ENCODE measurements around the gene FAM9C. TPM values are rescaled to one million over a fixed set of nuclear protein-coding genes. Genes with fewer than 3 reads are reported as not detected.
"Not testable (repeated sequence)": the region's sequence is repeated elsewhere in the genome, so short reads cannot be mapped to it uniquely, and the experiment has no call there.

The FAM9C gene
- total and polyA plus RNA-seq, 2 donors (not counting 1 experiment from before 2014, with no cell fraction given) = under 0.01 to 0.01 TPM

GRCh38 chrX:13023567-13023966 lies 20.9 kb downstream of the FAM9C start:
- H3K27ac ChIP-seq (ENCODE audit: insufficient read depth, low read length) = no peak overlapping the region
- H4K20me1 ChIP-seq (ENCODE audit: control insufficient read depth, extremely low read depth, insufficient read depth, low read length) = no peaks in the 10 kb centered on the region
- no peak overlapping the region for H3K4me2 ChIP-seq (ENCODE audit: extremely low read depth, insufficient read depth, low read length)
- no peak for DNase-seq (ENCODE audit: low read depth in 2 of 2)
- H3K4me1 ChIP-seq (ENCODE audit: control insufficient read depth, extremely low read depth, insufficient read depth, low read length) = peaks cover 3% of the 10 kb centered on the region
- no peak overlapping the region for H3K4me3 ChIP-seq (replicated peaks in 1 of 4; ENCODE audit: control extremely low read depth in 1 of 4, insufficient read depth in 1 of 4, low read depth in 3 of 4, low read length in 4 of 4)
- no peaks in the 10 kb centered on the region for H3K9me3 ChIP-seq (ENCODE audit: control insufficient read depth, insufficient read depth, low read depth, low read length)
- no peaks in the 10 kb centered on the region for H3K79me2 ChIP-seq (ENCODE audit: control insufficient read depth, insufficient read depth, low read length)
- H3K27me3 ChIP-seq (ENCODE audit: control insufficient read depth, insufficient read depth, low read length) = no peaks in the 10 kb centered on the region
- H2AFZ ChIP-seq (ENCODE audit: low read length) = no peak overlapping the region
- H3K36me3 ChIP-seq (ENCODE audit: control insufficient read depth, insufficient read depth, low read length) = no peaks in the 10 kb centered on the region
- TF ChIP-seq CTCF (conservative IDR thresholded peaks at IDR 0.05 in 1 of 2, IDR thresholded peaks at IDR 0.05 in 1 of 2; ENCODE audit: low read depth in 1 of 2, low read length in 2 of 2) (no peak), EZH2 (IDR thresholded peaks at IDR 0.05; ENCODE audit: low read length, missing control alignments) (no peak)
- H3K9ac ChIP-seq (ENCODE audit: insufficient read depth, low read length) = no peak overlapping the region

- no peaks in the 10 kb centered on the region for H3K79me2 ChIP-seq (ENCODE audit: control insufficient read depth, insufficient read depth, low read length)
- no peak overlapping the region for H2AFZ ChIP-seq (ENCODE audit: low read length)
- H4K20me1 ChIP-seq (ENCODE audit: control insufficient read depth, extremely low read depth, insufficient read depth, low read length) = no peaks in the 10 kb centered on the region
- no peak overlapping the region for H3K9ac ChIP-seq (ENCODE audit: insufficient read depth, low read length)
- DNase-seq (ENCODE audit: low read depth in 2 of 2) = peak in 1 of 2 donors; percentile 29
- H3K4me1 ChIP-seq (ENCODE audit: control insufficient read depth, extremely low read depth, insufficient read depth, low read length) = peaks cover 2% of the 10 kb centered on the region
- no peak overlapping the region for H3K27ac ChIP-seq (ENCODE audit: insufficient read depth, low read length)
- no peaks in the 10 kb centered on the region for H3K27me3 ChIP-seq (ENCODE audit: control insufficient read depth, insufficient read depth, low read length)
- no peak overlapping the region for H3K4me3 ChIP-seq (replicated peaks in 1 of 4; ENCODE audit: control extremely low read depth in 1 of 4, insufficient read depth in 1 of 4, low read depth in 3 of 4, low read length in 4 of 4)
- H3K9me3 ChIP-seq (ENCODE audit: control insufficient read depth, insufficient read depth, low read depth, low read length) = no peaks in the 10 kb centered on the region
- TF ChIP-seq CTCF (conservative IDR thresholded peaks at IDR 0.05 in 1 of 2, IDR thresholded peaks at IDR 0.05 in 1 of 2; ENCODE audit: low read depth in 1 of 2, low read length in 2 of 2) = no peak
- no peak for TF ChIP-seq EZH2 (IDR thresholded peaks at IDR 0.05; ENCODE audit: low read length, missing control alignments)
- H3K4me2 ChIP-seq (ENCODE audit: extremely low read depth, insufficient read depth, low read length) = no peak overlapping the region
- H3K36me3 ChIP-seq (ENCODE audit: control insufficient read depth, insufficient read depth, low read length) = no peaks in the 10 kb centered on the region
These were observed 21.5 kb downstream of the FAM9C start for GRCh38 chrX:13022926-13023325.

- H3K4me2 ChIP-seq (ENCODE audit: extremely low read depth, insufficient read depth, low read length); H3K27me3 ChIP-seq (ENCODE audit: control insufficient read depth, insufficient read depth, low read length); H3K4me1 ChIP-seq (ENCODE audit: control insufficient read depth, extremely low read depth, insufficient read depth, low read length); H2AFZ ChIP-seq (ENCODE audit: low read length); H3K36me3 ChIP-seq (ENCODE audit: control insufficient read depth, insufficient read depth, low read length); H3K9me3 ChIP-seq (ENCODE audit: control insufficient read depth, insufficient read depth, low read depth, low read length); H3K27ac ChIP-seq (ENCODE audit: insufficient read depth, low read length); DNase-seq (ENCODE audit: low read depth in 2 of 2); H3K4me3 ChIP-seq (replicated peaks in 1 of 4; ENCODE audit: control extremely low read depth in 1 of 4, insufficient read depth in 1 of 4, low read depth in 3 of 4, low read length in 4 of 4); H3K79me2 ChIP-seq (ENCODE audit: control insufficient read depth, insufficient read depth, low read length); H4K20me1 ChIP-seq (ENCODE audit: control insufficient read depth, extremely low read depth, insufficient read depth, low read length); H3K9ac ChIP-seq (ENCODE audit: insufficient read depth, low read length): not testable (repeated sequence)
These were observed 27.7 kb downstream of the FAM9C start for GRCh38 chrX:13016731-13017130.

Data from fibroblast of lung (primary cell).